WTC11 (cell line): ENCODE results near the gene PSMF1. TPM values are rescaled to one million over a fixed set of nuclear protein-coding genes. Genes with fewer than 3 reads are reported as not detected.

ENCODE experiments used
- ATAC-seq: fragments of 200-7000 bp; cut with Tn5 transposase; 2 replicates; pipeline ENCODE4 v1.10.0; 2021; ENCODE audit warnings: mild to moderate bottlenecking, moderate library complexity
- CTCF ChIA-PET: fragments of 300-600 bp; sonication (Branson Sonifier 250); formaldehyde crosslinking; loops from one replicate; lab custom pipeline; 2021; ENCODE audit warnings: antibody characterized with exemption; lab: Charles Lee
- POLR2A ChIA-PET: fragments of 350-600 bp; sonication (Branson Sonifier 250); formaldehyde crosslinking; loops from one replicate; lab custom pipeline; 2021; ENCODE audit warnings: antibody characterized with exemption; lab: Charles Lee
- DNase-seq: peaks from one replicate; pipeline ENCODE4 v3.0.0; 2021; ENCODE audit warnings: low spot score
- H3K27ac Mint-ChIP-seq: 2 replicates; pipeline ENCODE4 v1.8.0; 2021; ENCODE audit warnings: mixed read lengths
- H3K27me3 Mint-ChIP-seq: 2 replicates; pipeline ENCODE4 v1.8.0; 2021; ENCODE audit warnings: low read depth, mild to moderate bottlenecking, moderate library complexity, mixed read lengths
- H3K36me3 Mint-ChIP-seq: 2 replicates; pipeline ENCODE4 v1.8.0; 2021; ENCODE audit warnings: mixed read lengths
- H3K4me1 Mint-ChIP-seq: 2 replicates; pipeline ENCODE4 v1.8.0; 2022; ENCODE audit warnings: mixed read lengths
- H3K4me3 Mint-ChIP-seq: 2 replicates; pipeline ENCODE4 v1.8.0; 2021; ENCODE audit warnings: mild to moderate bottlenecking, moderate library complexity, mixed read lengths
- H3K9me3 Mint-ChIP-seq: 2 replicates; pipeline ENCODE4 v1.8.0; 2021; ENCODE audit warnings: mixed read lengths
- FOXP1 ChIP-seq: sonication (generic); formaldehyde crosslinking; IDR thresholded peaks from 2 replicates; pipeline ENCODE4 v1.8.0; 2022; ENCODE audit warnings: missing genetic modification reagents, mild to moderate bottlenecking, moderate library complexity, borderline replicate concordance
- NFE2L1 ChIP-seq: sonication (generic); formaldehyde crosslinking; IDR thresholded peaks from 2 replicates; pipeline ENCODE4 v1.8.1; 2023; ENCODE audit warnings: missing genetic modification reagents
- NFYB ChIP-seq: sonication (generic); formaldehyde crosslinking; conservative IDR thresholded peaks from 2 replicates; pipeline ENCODE4 v1.8.0; 2022; ENCODE audit warnings: low read depth, missing genetic modification reagents
- NR1H2 ChIP-seq: sonication (generic); formaldehyde crosslinking; IDR thresholded peaks from 2 replicates; pipeline ENCODE4 v1.9.0; 2021; ENCODE audit warnings: mild to moderate bottlenecking, moderate library complexity, missing genetic modification reagents
- NR3C1 ChIP-seq: sonication (generic); formaldehyde crosslinking; conservative IDR thresholded peaks from 2 replicates; pipeline ENCODE4 v1.8.1; 2023; ENCODE audit warnings: low read depth, mild to moderate bottlenecking, missing genetic modification reagents
- RELA ChIP-seq: sonication (generic); formaldehyde crosslinking; IDR thresholded peaks from 2 replicates; pipeline ENCODE4 v1.8.1; 2022; ENCODE audit warnings: missing genetic modification reagents, mild to moderate bottlenecking, borderline replicate concordance
- RORB ChIP-seq: fragments of 250-450 bp; sonication (Bioruptor Pico); IDR thresholded peaks from 2 replicates; pipeline ENCODE4 v1.9.0; 2021; ENCODE audit warnings: mild to moderate bottlenecking
- TEAD1 ChIP-seq: sonication (generic); formaldehyde crosslinking; IDR thresholded peaks from 2 replicates; pipeline ENCODE4 v1.8.0; 2022; ENCODE audit warnings: mild to moderate bottlenecking, missing genetic modification reagents
- TEAD4 ChIP-seq: sonication (generic); formaldehyde crosslinking; IDR thresholded peaks from 2 replicates; pipeline ENCODE4 v1.8.0; 2022; ENCODE audit warnings: mild to moderate bottlenecking, missing genetic modification reagents
- ZBTB21 ChIP-seq: sonication (generic); formaldehyde crosslinking; IDR thresholded peaks from 2 replicates; pipeline ENCODE4 v1.8.1; 2023; ENCODE audit warnings: mild to moderate bottlenecking, missing genetic modification reagents, borderline replicate concordance
- ZNF138 ChIP-seq: sonication (generic); formaldehyde crosslinking; conservative IDR thresholded peaks from 2 replicates; pipeline ENCODE4 v1.8.1; 2022; ENCODE audit warnings: mild to moderate bottlenecking, moderate library complexity, missing genetic modification reagents
- total RNA-seq: library from RNA; stranded (reverse); gene quantifications from 3 replicates; pipeline ENCODE4 v1.2.3, GENCODE V29; 2021
- TF ChIP-seq, protein P1 (sequence below): sonication (generic); formaldehyde crosslinking; IDR thresholded peaks from 2 replicates; pipeline ENCODE4 v1.8.1; 2023; ENCODE audit warnings: mild to moderate bottlenecking, moderate library complexity, missing genetic modification reagents
- TF ChIP-seq, protein P2 (sequence below): fragments of 250-450 bp; sonication (Bioruptor Pico); IDR thresholded peaks from 2 replicates; pipeline ENCODE4 v2.1.2; 2022; ENCODE audit warnings: mild to moderate bottlenecking, moderate library complexity
- TF ChIP-seq, protein P3 (sequence below): sonication (generic); formaldehyde crosslinking; IDR thresholded peaks from 2 replicates; pipeline ENCODE4 v1.8.0; 2022; ENCODE audit warnings: mild to moderate bottlenecking, missing genetic modification reagents
- TF ChIP-seq, protein P4 (sequence below): sonication (generic); formaldehyde crosslinking; IDR thresholded peaks from 2 replicates; pipeline ENCODE4 v1.8.0; 2023; ENCODE audit warnings: missing genetic modification reagents, mild to moderate bottlenecking, borderline replicate concordance
- TF ChIP-seq, protein P5 (sequence below): sonication (generic); formaldehyde crosslinking; IDR thresholded peaks from 2 replicates; pipeline ENCODE4 v1.8.1; 2022; ENCODE audit warnings: low read depth, mild to moderate bottlenecking, moderate library complexity, missing genetic modification reagents, borderline replicate concordance
- TF ChIP-seq, protein P6 (sequence below): fragments of 250-450 bp; sonication (Bioruptor Pico); conservative IDR thresholded peaks from 2 replicates; pipeline ENCODE4 v1.9.0; 2021; ENCODE audit warnings: mild to moderate bottlenecking
- TF ChIP-seq, protein P7 (sequence below): sonication (generic); formaldehyde crosslinking; IDR thresholded peaks from 2 replicates; pipeline ENCODE4 v1.8.1; 2022; ENCODE audit warnings: low read depth, missing genetic modification reagents, borderline replicate concordance
- TF ChIP-seq, protein P8 (sequence below): sonication (generic); formaldehyde crosslinking; conservative IDR thresholded peaks from 2 replicates; pipeline ENCODE4 v1.8.1; 2023; ENCODE audit warnings: mild to moderate bottlenecking, low read depth, missing genetic modification reagents, moderate library complexity

Gene PSMF1
- total RNA-seq, 1 experiment from 2014 or later = 113 TPM

DNA sequence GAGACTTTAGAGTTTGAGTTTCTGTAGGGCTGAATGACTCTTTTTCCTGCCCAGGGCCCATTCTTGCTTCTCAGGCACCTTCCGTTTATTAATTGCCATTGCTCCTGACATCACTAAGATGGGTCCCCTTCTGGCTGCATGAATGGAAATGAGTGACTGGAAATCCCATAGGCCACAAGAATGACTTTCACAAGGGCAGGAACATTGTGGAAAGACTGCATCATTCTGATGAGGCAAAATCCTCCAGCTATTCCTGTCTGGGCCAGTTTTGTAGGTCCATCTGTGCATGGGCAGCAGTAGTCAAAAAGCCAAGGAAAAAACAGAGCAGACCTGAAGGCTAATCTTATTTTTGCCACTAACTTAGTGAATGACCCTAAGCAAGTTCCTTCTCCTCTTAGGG is 47.1 kb downstream of the PSMF1 start (continued):
- TF ChIP-seq, protein P1, sequence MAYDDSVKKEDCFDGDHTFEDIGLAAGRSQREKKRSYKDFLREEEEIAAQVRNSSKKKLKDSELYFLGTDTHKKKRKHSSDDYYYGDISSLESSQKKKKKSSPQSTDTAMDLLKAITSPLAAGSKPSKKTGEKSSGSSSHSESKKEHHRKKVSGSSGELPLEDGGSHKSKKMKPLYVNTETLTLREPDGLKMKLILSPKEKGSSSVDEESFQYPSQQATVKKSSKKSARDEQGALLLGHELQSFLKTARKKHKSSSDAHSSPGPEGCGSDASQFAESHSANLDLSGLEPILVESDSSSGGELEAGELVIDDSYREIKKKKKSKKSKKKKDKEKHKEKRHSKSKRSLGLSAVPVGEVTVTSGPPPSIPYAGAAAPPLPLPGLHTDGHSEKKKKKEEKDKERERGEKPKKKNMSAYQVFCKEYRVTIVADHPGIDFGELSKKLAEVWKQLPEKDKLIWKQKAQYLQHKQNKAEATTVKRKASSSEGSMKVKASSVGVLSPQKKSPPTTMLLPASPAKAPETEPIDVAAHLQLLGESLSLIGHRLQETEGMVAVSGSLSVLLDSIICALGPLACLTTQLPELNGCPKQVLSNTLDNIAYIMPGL (CRISPR knock-in tag) = no peak
- no peak for TF ChIP-seq FOXP1 (CRISPR knock-in tag)
- TF ChIP-seq, protein P2, sequence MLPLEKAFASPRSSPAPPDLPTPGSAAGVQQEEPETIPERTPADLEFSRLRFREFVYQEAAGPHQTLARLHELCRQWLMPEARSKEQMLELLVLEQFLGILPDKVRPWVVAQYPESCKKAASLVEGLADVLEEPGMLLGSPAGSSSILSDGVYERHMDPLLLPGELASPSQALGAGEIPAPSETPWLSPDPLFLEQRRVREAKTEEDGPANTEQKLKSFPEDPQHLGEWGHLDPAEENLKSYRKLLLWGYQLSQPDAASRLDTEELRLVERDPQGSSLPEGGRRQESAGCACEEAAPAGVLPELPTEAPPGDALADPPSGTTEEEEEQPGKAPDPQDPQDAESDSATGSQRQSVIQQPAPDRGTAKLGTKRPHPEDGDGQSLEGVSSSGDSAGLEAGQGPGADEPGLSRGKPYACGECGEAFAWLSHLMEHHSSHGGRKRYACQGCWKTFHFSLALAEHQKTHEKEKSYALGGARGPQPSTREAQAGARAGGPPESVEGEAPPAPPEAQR = no peak
- no peak for TF ChIP-seq TEAD4 (CRISPR knock-in tag)
- TF ChIP-seq RORB = no peak
- no peak for TF ChIP-seq NFYB (CRISPR knock-in tag)
- TF ChIP-seq ZBTB21 = no peak
- no peak for TF ChIP-seq NR3C1 (CRISPR knock-in tag)
- TF ChIP-seq TEAD1 (CRISPR knock-in tag) = no peak

DNA sequence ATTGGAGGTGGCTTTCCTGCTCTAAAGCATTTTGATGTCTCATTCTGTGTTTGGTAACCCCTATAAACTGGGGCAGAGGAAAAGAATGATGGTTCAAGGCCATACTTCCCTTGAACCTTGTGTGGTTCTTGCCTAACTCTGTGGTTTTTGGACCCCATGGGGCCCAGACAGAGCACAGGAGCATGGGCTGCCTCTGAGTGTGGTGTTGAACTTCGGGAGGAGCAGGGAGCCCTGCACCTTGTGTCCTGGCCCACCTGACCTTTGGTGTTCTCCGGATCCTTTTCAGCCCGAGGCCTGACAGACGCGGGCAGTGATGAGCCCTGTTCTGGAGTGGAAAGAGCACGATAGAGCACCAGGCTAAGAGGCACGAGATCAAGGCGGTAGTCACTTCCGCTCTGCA is 47.5 kb downstream of the PSMF1 start:
- H3K27ac Mint-ChIP-seq = no peak overlapping the region
- no peaks in the 10 kb centered on the region for H3K4me1 Mint-ChIP-seq
- ATAC-seq (no peak), DNase-seq (no peak)
- H3K27me3 Mint-ChIP-seq = no peaks in the 10 kb centered on the region
- no peaks in the 10 kb centered on the region for H3K9me3 Mint-ChIP-seq
- H3K36me3 Mint-ChIP-seq = peaks cover 63% of the 10 kb centered on the region
- no peak overlapping the region for H3K4me3 Mint-ChIP-seq
- POLR2A ChIA-PET = no interaction called here
- CTCF ChIA-PET = no interaction called here
- TF ChIP-seq, protein P3, sequence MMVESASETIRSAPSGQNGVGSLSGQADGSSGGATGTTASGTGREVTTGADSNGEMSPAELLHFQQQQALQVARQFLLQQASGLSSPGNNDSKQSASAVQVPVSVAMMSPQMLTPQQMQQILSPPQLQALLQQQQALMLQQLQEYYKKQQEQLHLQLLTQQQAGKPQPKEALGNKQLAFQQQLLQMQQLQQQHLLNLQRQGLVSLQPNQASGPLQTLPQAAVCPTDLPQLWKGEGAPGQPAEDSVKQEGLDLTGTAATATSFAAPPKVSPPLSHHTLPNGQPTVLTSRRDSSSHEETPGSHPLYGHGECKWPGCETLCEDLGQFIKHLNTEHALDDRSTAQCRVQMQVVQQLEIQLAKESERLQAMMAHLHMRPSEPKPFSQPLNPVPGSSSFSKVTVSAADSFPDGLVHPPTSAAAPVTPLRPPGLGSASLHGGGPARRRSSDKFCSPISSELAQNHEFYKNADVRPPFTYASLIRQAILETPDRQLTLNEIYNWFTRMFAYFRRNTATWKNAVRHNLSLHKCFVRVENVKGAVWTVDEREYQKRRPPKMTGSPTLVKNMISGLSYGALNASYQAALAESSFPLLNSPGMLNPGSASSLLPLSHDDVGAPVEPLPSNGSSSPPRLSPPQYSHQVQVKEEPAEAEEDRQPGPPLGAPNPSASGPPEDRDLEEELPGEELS (CRISPR knock-in tag) = no peak
- TF ChIP-seq NR3C1 (CRISPR knock-in tag) = no peak
- TF ChIP-seq, protein P4, sequence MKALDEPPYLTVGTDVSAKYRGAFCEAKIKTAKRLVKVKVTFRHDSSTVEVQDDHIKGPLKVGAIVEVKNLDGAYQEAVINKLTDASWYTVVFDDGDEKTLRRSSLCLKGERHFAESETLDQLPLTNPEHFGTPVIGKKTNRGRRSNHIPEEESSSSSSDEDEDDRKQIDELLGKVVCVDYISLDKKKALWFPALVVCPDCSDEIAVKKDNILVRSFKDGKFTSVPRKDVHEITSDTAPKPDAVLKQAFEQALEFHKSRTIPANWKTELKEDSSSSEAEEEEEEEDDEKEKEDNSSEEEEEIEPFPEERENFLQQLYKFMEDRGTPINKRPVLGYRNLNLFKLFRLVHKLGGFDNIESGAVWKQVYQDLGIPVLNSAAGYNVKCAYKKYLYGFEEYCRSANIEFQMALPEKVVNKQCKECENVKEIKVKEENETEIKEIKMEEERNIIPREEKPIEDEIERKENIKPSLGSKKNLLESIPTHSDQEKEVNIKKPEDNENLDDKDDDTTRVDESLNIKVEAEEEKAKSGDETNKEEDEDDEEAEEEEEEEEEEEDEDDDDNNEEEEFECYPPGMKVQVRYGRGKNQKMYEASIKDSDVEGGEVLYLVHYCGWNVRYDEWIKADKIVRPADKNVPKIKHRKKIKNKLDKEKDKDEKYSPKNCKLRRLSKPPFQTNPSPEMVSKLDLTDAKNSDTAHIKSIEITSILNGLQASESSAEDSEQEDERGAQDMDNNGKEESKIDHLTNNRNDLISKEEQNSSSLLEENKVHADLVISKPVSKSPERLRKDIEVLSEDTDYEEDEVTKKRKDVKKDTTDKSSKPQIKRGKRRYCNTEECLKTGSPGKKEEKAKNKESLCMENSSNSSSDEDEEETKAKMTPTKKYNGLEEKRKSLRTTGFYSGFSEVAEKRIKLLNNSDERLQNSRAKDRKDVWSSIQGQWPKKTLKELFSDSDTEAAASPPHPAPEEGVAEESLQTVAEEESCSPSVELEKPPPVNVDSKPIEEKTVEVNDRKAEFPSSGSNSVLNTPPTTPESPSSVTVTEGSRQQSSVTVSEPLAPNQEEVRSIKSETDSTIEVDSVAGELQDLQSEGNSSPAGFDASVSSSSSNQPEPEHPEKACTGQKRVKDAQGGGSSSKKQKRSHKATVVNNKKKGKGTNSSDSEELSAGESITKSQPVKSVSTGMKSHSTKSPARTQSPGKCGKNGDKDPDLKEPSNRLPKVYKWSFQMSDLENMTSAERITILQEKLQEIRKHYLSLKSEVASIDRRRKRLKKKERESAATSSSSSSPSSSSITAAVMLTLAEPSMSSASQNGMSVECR (CRISPR knock-in tag) = no peak
- TF ChIP-seq, protein P5, sequence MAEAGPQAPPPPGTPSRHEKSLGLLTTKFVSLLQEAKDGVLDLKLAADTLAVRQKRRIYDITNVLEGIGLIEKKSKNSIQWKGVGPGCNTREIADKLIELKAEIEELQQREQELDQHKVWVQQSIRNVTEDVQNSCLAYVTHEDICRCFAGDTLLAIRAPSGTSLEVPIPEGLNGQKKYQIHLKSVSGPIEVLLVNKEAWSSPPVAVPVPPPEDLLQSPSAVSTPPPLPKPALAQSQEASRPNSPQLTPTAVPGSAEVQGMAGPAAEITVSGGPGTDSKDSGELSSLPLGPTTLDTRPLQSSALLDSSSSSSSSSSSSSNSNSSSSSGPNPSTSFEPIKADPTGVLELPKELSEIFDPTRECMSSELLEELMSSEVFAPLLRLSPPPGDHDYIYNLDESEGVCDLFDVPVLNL (CRISPR knock-in tag) = no peak
- no peak for TF ChIP-seq NFE2L1
- TF ChIP-seq ZNF138 (CRISPR knock-in tag) = no peak
- TF ChIP-seq, protein P6, sequence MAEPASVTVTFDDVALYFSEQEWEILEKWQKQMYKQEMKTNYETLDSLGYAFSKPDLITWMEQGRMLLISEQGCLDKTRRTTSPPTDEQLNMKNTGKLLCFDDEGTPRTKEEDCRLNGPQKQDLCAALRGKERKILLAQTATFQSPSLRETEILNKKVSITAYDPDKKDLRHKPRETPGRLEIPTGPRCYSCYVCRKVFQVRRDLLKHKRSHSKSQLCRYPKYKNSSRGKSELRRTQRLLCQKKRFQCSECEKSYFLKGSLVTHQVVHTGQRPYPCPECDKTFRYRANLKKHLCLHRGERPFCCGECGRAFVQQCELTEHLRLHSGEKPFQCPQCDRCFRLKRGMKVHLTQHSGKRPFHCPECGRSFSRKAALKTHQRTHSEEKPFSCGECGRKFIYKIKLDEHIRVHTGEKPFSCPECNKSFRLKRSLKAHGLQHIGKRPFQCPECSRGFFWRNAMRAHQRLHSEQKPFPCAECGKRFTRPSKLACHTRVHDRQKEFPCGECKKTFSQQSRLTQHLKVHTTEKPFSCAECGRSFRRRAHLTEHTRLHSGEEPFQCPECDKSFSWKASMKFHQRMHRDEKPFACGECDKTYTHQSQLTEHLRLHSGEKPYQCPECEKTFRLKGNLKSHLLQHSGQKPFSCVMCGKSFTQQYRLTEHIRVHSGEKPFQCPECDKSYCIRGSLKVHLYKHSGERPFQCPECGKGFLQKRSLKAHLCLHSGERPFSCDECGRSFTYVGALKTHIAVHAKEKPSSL (CRISPR knock-in tag) = no peak
- TF ChIP-seq, protein P7, sequence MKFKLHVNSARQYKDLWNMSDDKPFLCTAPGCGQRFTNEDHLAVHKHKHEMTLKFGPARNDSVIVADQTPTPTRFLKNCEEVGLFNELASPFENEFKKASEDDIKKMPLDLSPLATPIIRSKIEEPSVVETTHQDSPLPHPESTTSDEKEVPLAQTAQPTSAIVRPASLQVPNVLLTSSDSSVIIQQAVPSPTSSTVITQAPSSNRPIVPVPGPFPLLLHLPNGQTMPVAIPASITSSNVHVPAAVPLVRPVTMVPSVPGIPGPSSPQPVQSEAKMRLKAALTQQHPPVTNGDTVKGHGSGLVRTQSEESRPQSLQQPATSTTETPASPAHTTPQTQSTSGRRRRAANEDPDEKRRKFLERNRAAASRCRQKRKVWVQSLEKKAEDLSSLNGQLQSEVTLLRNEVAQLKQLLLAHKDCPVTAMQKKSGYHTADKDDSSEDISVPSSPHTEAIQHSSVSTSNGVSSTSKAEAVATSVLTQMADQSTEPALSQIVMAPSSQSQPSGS (CRISPR knock-in tag) = no peak
- TF ChIP-seq, protein P8, sequence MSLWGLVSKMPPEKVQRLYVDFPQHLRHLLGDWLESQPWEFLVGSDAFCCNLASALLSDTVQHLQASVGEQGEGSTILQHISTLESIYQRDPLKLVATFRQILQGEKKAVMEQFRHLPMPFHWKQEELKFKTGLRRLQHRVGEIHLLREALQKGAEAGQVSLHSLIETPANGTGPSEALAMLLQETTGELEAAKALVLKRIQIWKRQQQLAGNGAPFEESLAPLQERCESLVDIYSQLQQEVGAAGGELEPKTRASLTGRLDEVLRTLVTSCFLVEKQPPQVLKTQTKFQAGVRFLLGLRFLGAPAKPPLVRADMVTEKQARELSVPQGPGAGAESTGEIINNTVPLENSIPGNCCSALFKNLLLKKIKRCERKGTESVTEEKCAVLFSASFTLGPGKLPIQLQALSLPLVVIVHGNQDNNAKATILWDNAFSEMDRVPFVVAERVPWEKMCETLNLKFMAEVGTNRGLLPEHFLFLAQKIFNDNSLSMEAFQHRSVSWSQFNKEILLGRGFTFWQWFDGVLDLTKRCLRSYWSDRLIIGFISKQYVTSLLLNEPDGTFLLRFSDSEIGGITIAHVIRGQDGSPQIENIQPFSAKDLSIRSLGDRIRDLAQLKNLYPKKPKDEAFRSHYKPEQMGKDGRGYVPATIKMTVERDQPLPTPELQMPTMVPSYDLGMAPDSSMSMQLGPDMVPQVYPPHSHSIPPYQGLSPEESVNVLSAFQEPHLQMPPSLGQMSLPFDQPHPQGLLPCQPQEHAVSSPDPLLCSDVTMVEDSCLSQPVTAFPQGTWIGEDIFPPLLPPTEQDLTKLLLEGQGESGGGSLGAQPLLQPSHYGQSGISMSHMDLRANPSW (CRISPR knock-in tag) = no peak
- no peak for TF ChIP-seq RELA (CRISPR knock-in tag)
- TF ChIP-seq NR1H2 (CRISPR knock-in tag) = no peak
